Esophagus squamous epithelium (tissue), 5 donors: ENCODE data around the gene ABLIM2. TPM values are rescaled to one million over a fixed set of nuclear protein-coding genes. Genes with fewer than 3 reads are reported as not detected.

Source experiments
- DNase-seq: peaks from one replicate; lab custom pipeline; 2025; lab: John Stamatoyannopoulos, UW
- H3K27ac ChIP-seq, 4 donors: fragments of 200-600 bp; sonication (generic); one replicate each; pipeline ENCODE4 v1.5.1; 2016 to 2019; ENCODE audit warnings: mild to moderate bottlenecking in 1 of 4
- H3K27me3 ChIP-seq, 4 donors: fragments of 200-600 bp; sonication (generic); 1 replicate in 3 of 4; 2 replicates in 1 of 4; pipeline versions ENCODE4 v1.5.1 to v1.6.0; 2017 to 2021; ENCODE audit warnings: antibody characterized with exemption in 1 of 4
- H3K36me3 ChIP-seq, 3 donors: fragments of 200-600 bp; sonication (generic); one replicate each; pipeline ENCODE4 v1.5.1; 2016 to 2019
- H3K4me1 ChIP-seq, 3 donors: fragments of 200-600 bp; sonication (generic); one replicate each; pipeline ENCODE4 v1.5.1; 2017 to 2019
- H3K4me3 ChIP-seq, 4 donors: fragments of 200-600 bp; sonication (generic); 1 replicate in 3 of 4; 2 replicates in 1 of 4; pipeline ENCODE4 v1.5.1; 2016 to 2019; ENCODE audit warnings: mild to moderate bottlenecking in 2 of 4, moderate library complexity in 1 of 4
- H3K9me3 ChIP-seq, 3 donors: fragments of 200-600 bp; sonication (generic); one replicate each; pipeline ENCODE4 v1.5.1; 2016 to 2019
- CTCF ChIP-seq, 6 experiments: fragments of 450-650 bp in 4 of 6; fragments of 200-600 bp in 2 of 6; sonication (generic) in 2 of 6; IDR thresholded peaks; one replicate each; pipeline ENCODE4 v1.5.1; 2016 to 2019; ENCODE audit warnings: antibody characterized with exemption in 6 of 6, mild to moderate bottlenecking in 4 of 6, moderate library complexity in 4 of 6
- POLR2A ChIP-seq, 4 donors: fragments of 450-650 bp; IDR thresholded peaks; one replicate each; pipeline ENCODE4 v1.6.1; 2017; ENCODE audit warnings: antibody characterized with exemption in 4 of 4, mild to moderate bottlenecking in 4 of 4, moderate library complexity in 3 of 4
- WGBS, 2 donors: methylation state at CpG; one replicate each; pipeline ENCODE4 v1.1.5; 2018; 5-methylcytosine and 5-hydroxymethylcytosine counted together
- intact Hi-C: fragments of 100-400 bp; cut with DNase I; formaldehyde crosslinking; loops from one replicate; pipeline ENCODE4 v1.15.0; 2022
- total RNA-seq, 4 donors: library from RNA; depleted of rRNA; stranded (reverse); fragments of >200 nt; gene quantifications; one replicate each; pipeline ENCODE4 v1.1.0, GENCODE V29; 2016
- donor health status: DM: yes; HTN: yes; CAD: no.

Gene ABLIM2
- total RNA-seq, 4 donors from 2014 or later, result 13.5 to 26.7 (median 15.7) TPM

- TF ChIP-seq CTCF (IDR thresholded peaks at IDR 0.05) (no peak), POLR2A (IDR thresholded peaks at IDR 0.05) (no peak)
- no peak for DNase-seq
- WGBS, 2 donors, result 70 to 80% methylated on average over 17 of the region's 17 CpGs
- Histone ChIP-seq H3K36me3 (peaks cover 0 to 19% (median 0%) of the 10 kb centered on the region in 3 donors), H3K27me3 (peaks cover 0 to 40% (median 3%) of the 10 kb centered on the region in 4 donors), H3K9me3 (no peaks in the 10 kb centered on the region), H3K4me1 (peaks cover 0 to 3% (median 3%) of the 10 kb centered on the region in 3 donors), H3K4me3 (no peak overlapping the region), H3K27ac (no peak overlapping the region)
- intact Hi-C loops, result no loop called here
Observed at GRCh38 chr4:8073206-8073863, 85.3 kb downstream of the ABLIM2 start.

GRCh38 chr4:8072235-8072968, 86.2 kb downstream of the ABLIM2 start:
- Histone ChIP-seq H3K9me3 (no peaks in the 10 kb centered on the region), H3K36me3 (peaks cover 0 to 19% (median 0%) of the 10 kb centered on the region in 3 donors), H3K27ac (no peak overlapping the region), H3K4me1 (peaks cover 0 to 3% (median 3%) of the 10 kb centered on the region in 3 donors), H3K4me3 (no peak overlapping the region), H3K27me3 (peaks cover 0 to 40% (median 3%) of the 10 kb centered on the region in 4 donors)
- no peak for TF ChIP-seq CTCF (IDR thresholded peaks at IDR 0.05)
- TF ChIP-seq POLR2A (IDR thresholded peaks at IDR 0.05), result no peak
- intact Hi-C loops, result no loop called here
- DNase-seq, result no peak
- WGBS, 2 donors, result 52 to 68% methylated on average over 5 to 15 of the region's 20 CpGs

- H3K4me1 ChIP-seq, result peaks cover 0 to 3% (median 3%) of the 10 kb centered on the region in 3 donors
- H3K4me3 ChIP-seq, result no peak overlapping the region
- peaks cover 0 to 14% (median 0%) of the 10 kb centered on the region in 3 donors for H3K36me3 ChIP-seq
- H3K9me3 ChIP-seq, result no peaks in the 10 kb centered on the region
- no peak overlapping the region for H3K27ac ChIP-seq
- peaks cover 0 to 40% (median 3%) of the 10 kb centered on the region in 4 donors for H3K27me3 ChIP-seq
- intact Hi-C loops, result no loop called here
- TF ChIP-seq POLR2A (IDR thresholded peaks at IDR 0.05) (no peak), CTCF (IDR thresholded peaks at IDR 0.05) (no peak)
- no CpG with 5 or more reads among the region's 23 CpGs for WGBS, 2 donors
- DNase-seq, result no peak
Observed at GRCh38 chr4:8071766-8072165, 86.8 kb downstream of the ABLIM2 start.

GRCh38 chr4:8070736-8071718, 87.6 kb downstream of the ABLIM2 start:
- DNase-seq, result no peak
- no peak for TF ChIP-seq POLR2A (IDR thresholded peaks at IDR 0.05)
- TF ChIP-seq CTCF (IDR thresholded peaks at IDR 0.05), result no peak
- H3K9me3 ChIP-seq, result no peaks in the 10 kb centered on the region
- peaks cover 0 to 3% (median 3%) of the 10 kb centered on the region in 3 donors for H3K4me1 ChIP-seq
- H3K4me3 ChIP-seq, result no peak overlapping the region
- intact Hi-C loops, result no loop called here
- peaks cover 0 to 40% (median 3%) of the 10 kb centered on the region in 4 donors for H3K27me3 ChIP-seq
- no peak overlapping the region for H3K27ac ChIP-seq
- WGBS, 2 donors, result 10 to 44% methylated on average over 4 to 18 of the region's 30 CpGs
- H3K36me3 ChIP-seq, result peaks cover 0 to 14% (median 0%) of the 10 kb centered on the region in 3 donors
